HepG2 (cell line): Measurements from ENCODE around the gene HES1. TPM values are rescaled to one million over a fixed set of nuclear protein-coding genes. Genes with fewer than 3 reads are reported as not detected.

Experiments used
- CAMTA2 ChIP-seq: sonication (generic); formaldehyde crosslinking; IDR thresholded peaks from 2 replicates; pipeline ENCODE4 v1.4.0; 2020; ENCODE audit warnings: mild to moderate bottlenecking, missing genetic modification reagents, borderline replicate concordance
- CHD2 ChIP-seq: IDR thresholded peaks from 2 replicates; pipeline ENCODE4 v1.6.1; 2011; ENCODE audit warnings: low read depth, low read length, improper control_type of control experiment
- GLI4 ChIP-seq: sonication (generic); formaldehyde crosslinking; IDR thresholded peaks from 2 replicates; pipeline ENCODE4 v1.5.1; 2020; ENCODE audit warnings: missing genetic modification reagents, mild to moderate bottlenecking, moderate library complexity, borderline replicate concordance
- GTF3A ChIP-seq: sonication (generic); formaldehyde crosslinking; conservative IDR thresholded peaks from 2 replicates; pipeline ENCODE4 v1.4.0; 2020; ENCODE audit warnings: mild to moderate bottlenecking, missing genetic modification reagents
- HCFC1 ChIP-seq: fragments of 150-350 bp; IDR thresholded peaks from 2 replicates; pipeline ENCODE4 v1.6.1; 2014; ENCODE audit warnings: low read depth, low read length
- KDM5B ChIP-seq: sonication (generic); formaldehyde crosslinking; IDR thresholded peaks from 2 replicates; pipeline ENCODE4 v1.4.0; 2020; ENCODE audit warnings: missing genetic modification reagents, mild to moderate bottlenecking, borderline replicate concordance
- KLF12 ChIP-seq: sonication (generic); formaldehyde crosslinking; IDR thresholded peaks from 2 replicates; pipeline ENCODE4 v1.4.0; 2020; ENCODE audit warnings: missing genetic modification reagents, borderline replicate concordance
- KLF16 ChIP-seq, 2 experiments: sonication (generic) in 1 of 2; formaldehyde crosslinking in 1 of 2; IDR thresholded peaks; 2 replicates each; pipeline versions ENCODE4 v1.6.1 to v1.8.0; 2016 to 2023; ENCODE audit warnings: missing genetic modification reagents in 2 of 2, missing compliant biosample characterization in 1 of 2
- POLR2G ChIP-seq: fragments of 200-400 bp; formaldehyde crosslinking; IDR thresholded peaks from 2 replicates; pipeline ENCODE4 v1.6.1; 2018; ENCODE audit warnings: mild to moderate bottlenecking, low read depth, low read length, moderate library complexity
- REPIN1 ChIP-seq: sonication (generic); formaldehyde crosslinking; IDR thresholded peaks from 2 replicates; pipeline ENCODE4 v1.8.0; 2022; ENCODE audit warnings: missing genetic modification reagents, low read depth, mild to moderate bottlenecking, borderline replicate concordance
- RFX5 ChIP-seq: IDR thresholded peaks from 2 replicates; pipeline ENCODE4 v1.6.1; 2011; ENCODE audit warnings: low read depth, low read length, improper control_type of control experiment
- SAFB2 ChIP-seq: sonication (generic); formaldehyde crosslinking; IDR thresholded peaks from 2 replicates; pipeline ENCODE4 v1.5.1; 2020; ENCODE audit warnings: missing genetic modification reagents, low read depth, mild to moderate bottlenecking, borderline replicate concordance
- TAF1 ChIP-seq: sonication (generic); formaldehyde crosslinking; IDR thresholded peaks from 2 replicates; pipeline ENCODE4 v1.4.0; 2020; ENCODE audit warnings: missing genetic modification reagents
- TARDBP ChIP-seq: sonication (generic); formaldehyde crosslinking; IDR thresholded peaks from 2 replicates; pipeline ENCODE4 v1.8.0; 2022; ENCODE audit warnings: mild to moderate bottlenecking, missing genetic modification reagents
- YEATS2 ChIP-seq: sonication (generic); formaldehyde crosslinking; IDR thresholded peaks from 2 replicates; pipeline ENCODE4 v1.4.0; 2020; ENCODE audit warnings: missing genetic modification reagents, borderline replicate concordance
- ZNF225 ChIP-seq: sonication (generic); formaldehyde crosslinking; IDR thresholded peaks from 2 replicates; pipeline ENCODE4 v1.4.0; 2020; ENCODE audit warnings: mild to moderate bottlenecking, missing genetic modification reagents
- ZNF317 ChIP-seq: sonication (generic); formaldehyde crosslinking; IDR thresholded peaks from 2 replicates; pipeline ENCODE4 v1.5.0; 2020; ENCODE audit warnings: mild to moderate bottlenecking, missing genetic modification reagents
- ZNF343 ChIP-seq: sonication (generic); formaldehyde crosslinking; IDR thresholded peaks from 2 replicates; pipeline ENCODE4 v1.4.0; 2020; ENCODE audit warnings: mild to moderate bottlenecking, missing genetic modification reagents
- ZNF569 ChIP-seq: sonication (generic); formaldehyde crosslinking; IDR thresholded peaks from 2 replicates; pipeline ENCODE4 v1.5.0; 2020; ENCODE audit warnings: mild to moderate bottlenecking, missing genetic modification reagents, moderate library complexity, borderline replicate concordance
- ZNF619 ChIP-seq: sonication (generic); formaldehyde crosslinking; IDR thresholded peaks from 2 replicates; pipeline ENCODE4 v1.4.0; 2020; ENCODE audit warnings: mild to moderate bottlenecking, missing genetic modification reagents
- polyA plus RNA-seq, 8 experiments: library from polyadenylated mRNA; depleted of rRNA in 3 of 8; stranded (reverse) in 7 of 8; unstranded in 1 of 8; fragments of >200 nt; fragmentation: Illumina TruSeq in 4 of 8; extraction: Trizol in 4 of 8; gene quantifications; 2 replicates each; pipeline versions ENCODE4 v1.2.1 to v1.2.3, GENCODE V29; 2011 to 2016; ENCODE audit warnings: low read depth in 4 of 8, missing spikeins in 1 of 8, mixed read lengths in 1 of 8; ENCODE audit not compliant: insufficient read depth in 1 of 8
- total RNA-seq, 5 experiments: library from RNA; depleted of rRNA; stranded (reverse); fragments of >200 nt; fragmentation: Illumina TruSeq; extraction: Trizol; gene quantifications; 2 replicates each; pipeline ENCODE4 v1.2.3, GENCODE V29; 2016; ENCODE audit warnings: low read depth in 1 of 5
- TF ChIP-seq, protein P1 (sequence below): IDR thresholded peaks from 2 replicates; pipeline ENCODE4 v1.6.1; 2016; ENCODE audit warnings: low read depth, missing genetic modification reagents, missing compliant biosample characterization
- TF ChIP-seq, protein P2 (sequence below): sonication (generic); formaldehyde crosslinking; IDR thresholded peaks from 2 replicates; pipeline ENCODE4 v1.8.0; 2023; ENCODE audit warnings: mild to moderate bottlenecking, missing genetic modification reagents

The HES1 gene
- total and polyA plus RNA-seq, 2 of the 13 experiments (the other 11 are each of a cell fraction or from before 2014, with no cell fraction given), result 15.4 to 19.8 TPM

DNA sequence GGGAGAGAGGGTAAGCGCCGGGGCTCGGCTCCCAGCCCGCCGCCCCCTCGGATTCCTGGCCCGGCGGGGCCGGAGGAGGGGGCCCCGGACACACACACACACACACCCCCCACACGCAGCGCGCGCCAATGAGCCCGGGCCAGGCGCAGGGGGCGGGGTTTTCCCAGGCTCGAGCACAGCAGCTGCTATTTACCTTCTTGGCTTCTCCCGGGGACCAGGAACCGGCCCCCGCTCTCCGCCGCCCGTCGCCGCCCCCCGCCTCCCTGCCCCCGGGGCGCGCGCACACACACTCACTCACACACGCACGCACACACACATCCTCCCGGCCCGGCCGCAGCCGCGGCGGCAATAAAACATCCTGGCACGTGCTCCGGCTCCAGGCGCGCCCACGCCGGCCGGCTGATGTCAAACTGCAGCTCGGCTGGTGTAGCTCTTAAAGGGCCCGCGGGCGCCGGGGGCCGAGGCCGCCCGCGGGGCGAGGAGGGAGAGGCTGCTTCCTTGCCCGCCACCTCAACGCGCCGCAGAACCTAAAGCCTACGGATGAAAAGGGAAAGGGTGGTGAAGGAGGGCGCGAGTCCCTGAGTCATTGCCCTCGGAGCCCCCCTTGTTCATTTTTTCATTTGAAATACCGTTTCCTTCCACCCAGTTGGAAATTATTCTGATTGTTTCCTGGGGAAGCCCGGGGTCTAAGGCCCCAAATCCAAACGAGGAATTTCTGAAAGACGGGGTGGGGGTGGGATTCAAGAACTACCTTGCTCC lies 1.0 kb upstream of the HES1 start (continued):
- TF ChIP-seq HCFC1, result no peak
- TF ChIP-seq TARDBP (CRISPR knock-in tag), result peak; percentile 87; the same call in 1 of the 2 replicates
- TF ChIP-seq KLF16 (CRISPR knock-in tag; IDR thresholded peaks at IDR 0.05), result peak in 1 of 2 experiments; percentile 95; a peak in 2 of 4 replicates
- TF ChIP-seq RFX5, result no peak; the same call in 1 of the 2 replicates
- TF ChIP-seq ZNF317 (CRISPR knock-in tag), result 0 out of 2 replicates have a peak, but pooled peaks have one; percentile 16
- TF ChIP-seq GTF3A (CRISPR knock-in tag), result no peak
- no peak for TF ChIP-seq ZNF569 (CRISPR knock-in tag)
- peak; percentile 50; the same call in 1 of the 2 replicates for TF ChIP-seq CAMTA2
- TF ChIP-seq, protein P1, sequence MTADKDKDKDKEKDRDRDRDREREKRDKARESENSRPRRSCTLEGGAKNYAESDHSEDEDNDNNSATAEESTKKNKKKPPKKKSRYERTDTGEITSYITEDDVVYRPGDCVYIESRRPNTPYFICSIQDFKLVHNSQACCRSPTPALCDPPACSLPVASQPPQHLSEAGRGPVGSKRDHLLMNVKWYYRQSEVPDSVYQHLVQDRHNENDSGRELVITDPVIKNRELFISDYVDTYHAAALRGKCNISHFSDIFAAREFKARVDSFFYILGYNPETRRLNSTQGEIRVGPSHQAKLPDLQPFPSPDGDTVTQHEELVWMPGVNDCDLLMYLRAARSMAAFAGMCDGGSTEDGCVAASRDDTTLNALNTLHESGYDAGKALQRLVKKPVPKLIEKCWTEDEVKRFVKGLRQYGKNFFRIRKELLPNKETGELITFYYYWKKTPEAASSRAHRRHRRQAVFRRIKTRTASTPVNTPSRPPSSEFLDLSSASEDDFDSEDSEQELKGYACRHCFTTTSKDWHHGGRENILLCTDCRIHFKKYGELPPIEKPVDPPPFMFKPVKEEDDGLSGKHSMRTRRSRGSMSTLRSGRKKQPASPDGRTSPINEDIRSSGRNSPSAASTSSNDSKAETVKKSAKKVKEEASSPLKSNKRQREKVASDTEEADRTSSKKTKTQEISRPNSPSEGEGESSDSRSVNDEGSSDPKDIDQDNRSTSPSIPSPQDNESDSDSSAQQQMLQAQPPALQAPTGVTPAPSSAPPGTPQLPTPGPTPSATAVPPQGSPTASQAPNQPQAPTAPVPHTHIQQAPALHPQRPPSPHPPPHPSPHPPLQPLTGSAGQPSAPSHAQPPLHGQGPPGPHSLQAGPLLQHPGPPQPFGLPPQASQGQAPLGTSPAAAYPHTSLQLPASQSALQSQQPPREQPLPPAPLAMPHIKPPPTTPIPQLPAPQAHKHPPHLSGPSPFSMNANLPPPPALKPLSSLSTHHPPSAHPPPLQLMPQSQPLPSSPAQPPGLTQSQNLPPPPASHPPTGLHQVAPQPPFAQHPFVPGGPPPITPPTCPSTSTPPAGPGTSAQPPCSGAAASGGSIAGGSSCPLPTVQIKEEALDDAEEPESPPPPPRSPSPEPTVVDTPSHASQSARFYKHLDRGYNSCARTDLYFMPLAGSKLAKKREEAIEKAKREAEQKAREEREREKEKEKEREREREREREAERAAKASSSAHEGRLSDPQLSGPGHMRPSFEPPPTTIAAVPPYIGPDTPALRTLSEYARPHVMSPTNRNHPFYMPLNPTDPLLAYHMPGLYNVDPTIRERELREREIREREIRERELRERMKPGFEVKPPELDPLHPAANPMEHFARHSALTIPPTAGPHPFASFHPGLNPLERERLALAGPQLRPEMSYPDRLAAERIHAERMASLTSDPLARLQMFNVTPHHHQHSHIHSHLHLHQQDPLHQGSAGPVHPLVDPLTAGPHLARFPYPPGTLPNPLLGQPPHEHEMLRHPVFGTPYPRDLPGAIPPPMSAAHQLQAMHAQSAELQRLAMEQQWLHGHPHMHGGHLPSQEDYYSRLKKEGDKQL (CRISPR knock-in tag), result peak; percentile 92; the same call in 1 of the 2 replicates
- TF ChIP-seq, protein P2, sequence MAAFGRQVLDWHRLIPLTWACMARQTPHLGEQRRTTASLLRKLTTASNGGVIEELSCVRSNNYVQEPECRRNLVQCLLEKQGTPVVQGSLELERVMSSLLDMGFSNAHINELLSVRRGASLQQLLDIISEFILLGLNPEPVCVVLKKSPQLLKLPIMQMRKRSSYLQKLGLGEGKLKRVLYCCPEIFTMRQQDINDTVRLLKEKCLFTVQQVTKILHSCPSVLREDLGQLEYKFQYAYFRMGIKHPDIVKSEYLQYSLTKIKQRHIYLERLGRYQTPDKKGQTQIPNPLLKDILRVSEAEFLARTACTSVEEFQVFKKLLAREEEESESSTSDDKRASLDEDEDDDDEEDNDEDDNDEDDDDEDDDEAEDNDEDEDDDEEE (CRISPR knock-in tag), result peak; percentile 68; the same call in 1 of the 2 replicates
- peak; percentile 89; the same call in 1 of the 2 replicates for TF ChIP-seq KDM5B (CRISPR knock-in tag)
- no peak for TF ChIP-seq ZNF343 (CRISPR knock-in tag)
- TF ChIP-seq ZNF225 (CRISPR knock-in tag), result no peak
- TF ChIP-seq TAF1, result peak; percentile 65
- TF ChIP-seq YEATS2 (CRISPR knock-in tag), result peak; percentile 66
- peak; percentile 85 for TF ChIP-seq REPIN1 (CRISPR knock-in tag)
- TF ChIP-seq CHD2, result no peak
- no peak for TF ChIP-seq POLR2G
- TF ChIP-seq GLI4, result no peak
- TF ChIP-seq SAFB2 (CRISPR knock-in tag), result no peak
- TF ChIP-seq KLF12, result peak; percentile 57; the same call in 1 of the 2 replicates
- TF ChIP-seq ZNF619 (CRISPR knock-in tag), result peak; percentile 56; the same call in 1 of the 2 replicates
